Thyroid gland (tissue), 4 donors: ENCODE results near the gene YPEL2.

ENCODE experiments used
- CTCF ChIP-seq, 6 experiments: fragments of 200-600 bp in 3 of 6; fragments of 450-650 bp in 3 of 6; sonication (generic) in 3 of 6; IDR thresholded peaks; one replicate each; pipeline ENCODE4 v1.5.1; 2016 to 2019; ENCODE audit warnings: antibody characterized with exemption in 6 of 6, mild to moderate bottlenecking in 2 of 6, inconsistent platforms in 1 of 6, moderate library complexity in 1 of 6
- POLR2A ChIP-seq, 2 donors: fragments of 450-650 bp; IDR thresholded peaks; one replicate each; pipeline ENCODE4 v1.6.1; 2017; ENCODE audit warnings: antibody characterized with exemption in 2 of 2, mild to moderate bottlenecking in 2 of 2, moderate library complexity in 1 of 2

GRCh38 chr17:59296190-59296589 lies 35.3 kb upstream of the YPEL2 start:
- TF ChIP-seq CTCF (IDR thresholded peaks at IDR 0.05) = no peak
- no peak for TF ChIP-seq POLR2A (IDR thresholded peaks at IDR 0.05)
